ENCODE results near the gene GATAD2A.

DNA sequence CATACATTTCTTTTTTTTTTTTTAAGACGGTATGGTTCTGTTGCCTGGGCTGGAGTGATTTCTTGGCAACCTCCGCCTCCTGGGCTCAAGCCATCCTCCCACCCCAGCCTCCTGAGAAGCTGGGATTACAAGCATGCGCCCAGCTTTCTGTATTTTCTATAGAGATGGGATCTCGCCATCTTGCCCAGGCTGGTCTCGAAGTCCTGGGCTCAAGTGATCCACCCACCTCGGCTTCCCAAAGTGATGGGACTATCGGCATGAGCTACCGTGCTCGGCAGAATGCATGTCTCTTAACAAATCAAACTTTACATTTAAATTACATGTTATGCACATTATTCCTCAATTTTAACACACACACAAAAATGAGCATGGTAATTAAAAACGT lies 111.8 kb downstream of the GATAD2A start:
- TF ChIP-seq, protein P1, sequence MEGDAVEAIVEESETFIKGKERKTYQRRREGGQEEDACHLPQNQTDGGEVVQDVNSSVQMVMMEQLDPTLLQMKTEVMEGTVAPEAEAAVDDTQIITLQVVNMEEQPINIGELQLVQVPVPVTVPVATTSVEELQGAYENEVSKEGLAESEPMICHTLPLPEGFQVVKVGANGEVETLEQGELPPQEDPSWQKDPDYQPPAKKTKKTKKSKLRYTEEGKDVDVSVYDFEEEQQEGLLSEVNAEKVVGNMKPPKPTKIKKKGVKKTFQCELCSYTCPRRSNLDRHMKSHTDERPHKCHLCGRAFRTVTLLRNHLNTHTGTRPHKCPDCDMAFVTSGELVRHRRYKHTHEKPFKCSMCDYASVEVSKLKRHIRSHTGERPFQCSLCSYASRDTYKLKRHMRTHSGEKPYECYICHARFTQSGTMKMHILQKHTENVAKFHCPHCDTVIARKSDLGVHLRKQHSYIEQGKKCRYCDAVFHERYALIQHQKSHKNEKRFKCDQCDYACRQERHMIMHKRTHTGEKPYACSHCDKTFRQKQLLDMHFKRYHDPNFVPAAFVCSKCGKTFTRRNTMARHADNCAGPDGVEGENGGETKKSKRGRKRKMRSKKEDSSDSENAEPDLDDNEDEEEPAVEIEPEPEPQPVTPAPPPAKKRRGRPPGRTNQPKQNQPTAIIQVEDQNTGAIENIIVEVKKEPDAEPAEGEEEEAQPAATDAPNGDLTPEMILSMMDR (IDR thresholded peaks at IDR 0.05): no peak
- TF ChIP-seq POLR2A (IDR thresholded peaks at IDR 0.05): no peak
- no peak for TF ChIP-seq EP300 (IDR thresholded peaks at IDR 0.05; ENCODE audit: low read depth)

All from transverse colon (tissue), 3 donors.